ENCODE measurements around the gene DVL1.

- TF ChIP-seq POLR2A (IDR thresholded peaks at IDR 0.05; ENCODE audit: low read length) (no peak), GATA1 (IDR thresholded peaks at IDR 0.05; ENCODE audit: low read depth, low read length) (no peak)
Measured at GRCh38 chr1:1310109-1310385, 39.2 kb downstream of the DVL1 start.

Measured in erythroblast (primary cell).